SK-N-MC (cell line): ENCODE results near the gene HOXA3.

ENCODE experiments used
- EZH2 ChIP-seq: fragments of 200-600 bp; sonication (generic); IDR thresholded peaks from one replicate; pipeline ENCODE4 v1.6.1; 2017; ENCODE audit warnings: antibody characterized with exemption
- POLR2AphosphoS5 ChIP-seq: IDR thresholded peaks from 2 replicates; pipeline ENCODE4 v1.6.1; 2012; ENCODE audit warnings: mild to moderate bottlenecking, low read depth, low read length, borderline replicate concordance

- TF ChIP-seq POLR2AphosphoS5: no peak
- TF ChIP-seq EZH2: no peak
These were observed 12.1 kb downstream of the HOXA3 start for GRCh38 chr7:27140126-27140857.
